Mesenchymal stem cell (in vitro differentiated cells and primary cell): Measurements from ENCODE around the gene DCBLD2.

Source experiments
- DNase-seq: peaks from one replicate; pipeline ENCODE4 v3.0.0-alpha.2; 2013
- H2AFZ ChIP-seq: one replicate; pipeline ENCODE4 v1.6.1; 2013; ENCODE audit warnings: low read depth, mild to moderate bottlenecking, control low read depth, inconsistent platforms, low read length, moderate library complexity
- H2AK5ac ChIP-seq: 2 replicates; pipeline ENCODE4 v1.6.1; 2013; ENCODE audit warnings: low read length, moderate library complexity, mild to moderate bottlenecking, inconsistent platforms; ENCODE audit not compliant: severe bottlenecking
- H2BK120ac ChIP-seq: one replicate; pipeline ENCODE4 v1.6.1; 2013; ENCODE audit warnings: low read depth, mild to moderate bottlenecking, inconsistent platforms, low read length, moderate library complexity
- H2BK12ac ChIP-seq, 2 experiments: one replicate each; pipeline ENCODE4 v1.6.1; 2013; ENCODE audit warnings: inconsistent platforms in 2 of 2, low read length in 2 of 2, mild to moderate bottlenecking in 2 of 2, moderate library complexity in 2 of 2, control low read depth in 1 of 2
- H2BK15ac ChIP-seq: one replicate; pipeline ENCODE4 v1.6.1; 2013; ENCODE audit warnings: mild to moderate bottlenecking, low read depth, inconsistent platforms; ENCODE audit not compliant: poor library complexity, severe bottlenecking
- H2BK5ac ChIP-seq: 2 replicates; pipeline ENCODE4 v1.6.1; 2013; ENCODE audit warnings: low read depth, mild to moderate bottlenecking, low read length, control low read depth, inconsistent platforms; ENCODE audit not compliant: poor library complexity, severe bottlenecking
- H3K14ac ChIP-seq, 2 experiments: one replicate each; pipeline ENCODE4 v1.6.1; 2013; ENCODE audit warnings: inconsistent platforms in 2 of 2, low read length in 2 of 2, control low read depth in 1 of 2, mild to moderate bottlenecking in 1 of 2, moderate library complexity in 1 of 2
- H3K18ac ChIP-seq, 2 experiments: one replicate each; pipeline ENCODE4 v1.6.1; 2013; ENCODE audit warnings: inconsistent platforms in 2 of 2, low read length in 2 of 2, control low read depth in 1 of 2, low read depth in 1 of 2, mild to moderate bottlenecking in 1 of 2
- H3K23ac ChIP-seq, 2 experiments: one replicate each; pipeline ENCODE4 v1.6.1; 2013; ENCODE audit warnings: inconsistent platforms in 2 of 2, low read length in 2 of 2, mild to moderate bottlenecking in 2 of 2, moderate library complexity in 2 of 2, control low read depth in 1 of 2
- H3K27ac ChIP-seq: 2 replicates; pipeline ENCODE4 v1.5.1; 2013; ENCODE audit warnings: mild to moderate bottlenecking, moderate library complexity, low read length, control low read depth, inconsistent platforms; ENCODE audit not compliant: poor library complexity, severe bottlenecking
- H3K27me3 ChIP-seq, 2 experiments: 2 replicates each; pipeline versions ENCODE4 v1.6.1 to v1.7.0; 2013; ENCODE audit warnings: low read length in 2 of 2, mild to moderate bottlenecking in 2 of 2, moderate library complexity in 2 of 2, control low read depth in 1 of 2, inconsistent platforms in 1 of 2; ENCODE audit not compliant: control insufficient read depth in 1 of 2, insufficient read depth in 1 of 2
- H3K36me3 ChIP-seq, 2 experiments: 2 replicates each; pipeline versions ENCODE4 v1.6.1 to v1.7.0; 2013; ENCODE audit warnings: low read length in 2 of 2, control low read depth in 1 of 2, inconsistent platforms in 1 of 2, low read depth in 1 of 2, mild to moderate bottlenecking in 1 of 2; ENCODE audit not compliant: insufficient read depth in 2 of 2, control insufficient read depth in 1 of 2
- H3K4ac ChIP-seq, 2 experiments: one replicate each; pipeline ENCODE4 v1.6.1; 2013; ENCODE audit warnings: inconsistent platforms in 2 of 2, low read length in 2 of 2, mild to moderate bottlenecking in 2 of 2, moderate library complexity in 2 of 2, control low read depth in 1 of 2, low read depth in 1 of 2
- H3K4me1 ChIP-seq: 2 replicates; pipeline ENCODE4 v1.6.1; 2013; ENCODE audit warnings: low read depth, low read length, control low read depth; ENCODE audit not compliant: control insufficient read depth, insufficient read depth
- H3K4me2 ChIP-seq: 2 replicates; pipeline ENCODE4 v1.6.1; 2013; ENCODE audit warnings: low read length, mild to moderate bottlenecking, inconsistent platforms; ENCODE audit not compliant: poor library complexity, severe bottlenecking
- H3K4me3 ChIP-seq, 2 experiments: 2 replicates each; pipeline versions ENCODE4 v1.5.1 to v1.7.0; 2013; ENCODE audit warnings: low read length in 2 of 2, mild to moderate bottlenecking in 2 of 2, control low read depth in 1 of 2, low read depth in 1 of 2; ENCODE audit not compliant: insufficient read depth in 1 of 2
- H3K79me1 ChIP-seq: replicated peaks from 2 replicates; pipeline ENCODE4 v1.6.1; 2013; ENCODE audit warnings: mild to moderate bottlenecking, control low read depth, low read length, inconsistent platforms; ENCODE audit not compliant: poor library complexity, severe bottlenecking
- H3K9ac ChIP-seq: 2 replicates; pipeline ENCODE4 v1.7.0; 2013; ENCODE audit warnings: mild to moderate bottlenecking, low read length, moderate library complexity
- H3K9me3 ChIP-seq: 2 replicates; pipeline ENCODE4 v1.7.0; 2013; ENCODE audit warnings: mild to moderate bottlenecking, low read length; ENCODE audit not compliant: control insufficient read depth
- H4K8ac ChIP-seq: one replicate; pipeline ENCODE4 v1.6.1; 2013; ENCODE audit warnings: inconsistent platforms, mild to moderate bottlenecking, low read length, moderate library complexity
- H4K91ac ChIP-seq: one replicate; pipeline ENCODE4 v1.6.1; 2013; ENCODE audit warnings: mild to moderate bottlenecking, low read length, inconsistent platforms
- WGBS: methylation state at CpG from one replicate; pipeline ENCODE4 v1.1.7; 2013; ENCODE audit warnings: mixed read lengths; 5-methylcytosine and 5-hydroxymethylcytosine counted together

Gene DCBLD2

GRCh38 chr3:98798820-98799219, 102.7 kb downstream of the DCBLD2 start:
- Histone ChIP-seq H3K27me3 (no peaks in the 10 kb centered on the region), H4K91ac (no peak overlapping the region), H3K79me1 (no peaks in the 10 kb centered on the region), H3K9ac (no peak overlapping the region), H3K18ac (no peak overlapping the region), H3K4me1 (peaks cover 3% of the 10 kb centered on the region), H3K27ac (peak overlapping the region; percentile 58), H2BK15ac (no peak overlapping the region), H2BK12ac (no peak overlapping the region), H3K4me2 (no peak overlapping the region), H3K9me3 (no peaks in the 10 kb centered on the region), H2BK120ac (no peak overlapping the region), H2AFZ (no peak overlapping the region), H3K4me3 (no peak overlapping the region), H2AK5ac (no peak overlapping the region), H3K36me3 (peaks cover 25 to 80% of the 10 kb centered on the region in 2 experiments), H2BK5ac (no peak overlapping the region), H4K8ac (no peak overlapping the region), H3K4ac (no peak overlapping the region), H3K23ac (no peak overlapping the region), H3K14ac (no peak overlapping the region)
- 92% methylated on average over 3 of the region's 4 CpGs for WGBS
- no peak for DNase-seq

- Histone ChIP-seq H3K4ac (no peak overlapping the region), H4K91ac (no peak overlapping the region), H2AK5ac (no peak overlapping the region), H3K23ac (no peak overlapping the region), H3K18ac (no peak overlapping the region), H3K27me3 (no peaks in the 10 kb centered on the region), H3K9ac (peak overlapping the region; percentile 22), H3K79me1 (no peaks in the 10 kb centered on the region), H3K14ac (no peak overlapping the region), H2AFZ (no peak overlapping the region), H3K4me2 (no peak overlapping the region), H2BK5ac (no peak overlapping the region), H2BK15ac (no peak overlapping the region), H2BK120ac (no peak overlapping the region), H3K36me3 (peaks cover 25 to 88% of the 10 kb centered on the region in 2 experiments), H2BK12ac (no peak overlapping the region), H3K4me1 (peaks cover 3% of the 10 kb centered on the region), H3K4me3 (no peak overlapping the region), H3K9me3 (no peaks in the 10 kb centered on the region), H3K27ac (peak overlapping the region; percentile 34), H4K8ac (no peak overlapping the region)
- WGBS, result 100% methylated on average over 1 of the region's 4 CpGs
- no peak for DNase-seq
Observed at GRCh38 chr3:98797905-98798304, 103.6 kb downstream of the DCBLD2 start.

GRCh38 chr3:98796334-98796733, 105.2 kb downstream of the DCBLD2 start:
- Histone ChIP-seq H2BK12ac (no peak overlapping the region), H3K79me1 (no peaks in the 10 kb centered on the region), H3K27ac (peak overlapping the region; percentile 23), H3K4me3 (no peak overlapping the region), H3K9ac (no peak overlapping the region), H3K14ac (no peak overlapping the region), H4K91ac (no peak overlapping the region), H3K23ac (no peak overlapping the region), H2BK15ac (no peak overlapping the region), H3K27me3 (no peaks in the 10 kb centered on the region), H2AK5ac (no peak overlapping the region), H4K8ac (no peak overlapping the region), H2BK120ac (no peak overlapping the region), H3K4me2 (no peak overlapping the region), H2AFZ (no peak overlapping the region), H3K4me1 (peaks cover 3% of the 10 kb centered on the region), H2BK5ac (no peak overlapping the region), H3K18ac (no peak overlapping the region), H3K36me3 (peaks cover 23 to 82% of the 10 kb centered on the region in 2 experiments), H3K9me3 (no peaks in the 10 kb centered on the region), H3K4ac (no peak overlapping the region)
- 98% methylated on average over 2 of the region's 5 CpGs for WGBS
- no peak for DNase-seq

GRCh38 chr3:98793971-98794370, 107.5 kb downstream of the DCBLD2 start:
- peak overlapping the region; percentile 17 for H3K9ac ChIP-seq
- no peak overlapping the region for H3K4me2 ChIP-seq
- no peak overlapping the region for H2AK5ac ChIP-seq
- peaks cover 10 to 58% of the 10 kb centered on the region in 2 experiments for H3K36me3 ChIP-seq
- H3K9me3 ChIP-seq, result no peaks in the 10 kb centered on the region
- no peak overlapping the region for H3K4me3 ChIP-seq
- H3K4me1 ChIP-seq, result no peaks in the 10 kb centered on the region
- H3K27ac ChIP-seq, result no peak overlapping the region
- no peak overlapping the region for H3K4ac ChIP-seq
- H2BK12ac ChIP-seq, result no peak overlapping the region
- H2BK120ac ChIP-seq, result no peak overlapping the region
- H3K23ac ChIP-seq, result no peak overlapping the region
- WGBS, result no CpG with 5 or more reads among the region's 3 CpGs
- no peak overlapping the region for H4K8ac ChIP-seq
- no peak overlapping the region for H2BK15ac ChIP-seq
- H3K18ac ChIP-seq, result no peak overlapping the region
- no peak overlapping the region for H2AFZ ChIP-seq
- no peak overlapping the region for H3K14ac ChIP-seq
- H4K91ac ChIP-seq, result no peak overlapping the region
- no peak overlapping the region for H2BK5ac ChIP-seq
- no peaks in the 10 kb centered on the region for H3K27me3 ChIP-seq
- H3K79me1 ChIP-seq, result no peaks in the 10 kb centered on the region
- DNase-seq, result no peak
